ENCODE measurements around the gene ZNF83. TPM values are rescaled to one million over a fixed set of nuclear protein-coding genes. Genes with fewer than 3 reads are reported as not detected.
"Not testable (repeated sequence)": the region's sequence is repeated elsewhere in the genome, so short reads cannot be mapped to it uniquely, and the experiment has no call there.

Gene ZNF83
- total RNA-seq, 1 experiment from 2014 or later, result 31.9 TPM

DNA sequence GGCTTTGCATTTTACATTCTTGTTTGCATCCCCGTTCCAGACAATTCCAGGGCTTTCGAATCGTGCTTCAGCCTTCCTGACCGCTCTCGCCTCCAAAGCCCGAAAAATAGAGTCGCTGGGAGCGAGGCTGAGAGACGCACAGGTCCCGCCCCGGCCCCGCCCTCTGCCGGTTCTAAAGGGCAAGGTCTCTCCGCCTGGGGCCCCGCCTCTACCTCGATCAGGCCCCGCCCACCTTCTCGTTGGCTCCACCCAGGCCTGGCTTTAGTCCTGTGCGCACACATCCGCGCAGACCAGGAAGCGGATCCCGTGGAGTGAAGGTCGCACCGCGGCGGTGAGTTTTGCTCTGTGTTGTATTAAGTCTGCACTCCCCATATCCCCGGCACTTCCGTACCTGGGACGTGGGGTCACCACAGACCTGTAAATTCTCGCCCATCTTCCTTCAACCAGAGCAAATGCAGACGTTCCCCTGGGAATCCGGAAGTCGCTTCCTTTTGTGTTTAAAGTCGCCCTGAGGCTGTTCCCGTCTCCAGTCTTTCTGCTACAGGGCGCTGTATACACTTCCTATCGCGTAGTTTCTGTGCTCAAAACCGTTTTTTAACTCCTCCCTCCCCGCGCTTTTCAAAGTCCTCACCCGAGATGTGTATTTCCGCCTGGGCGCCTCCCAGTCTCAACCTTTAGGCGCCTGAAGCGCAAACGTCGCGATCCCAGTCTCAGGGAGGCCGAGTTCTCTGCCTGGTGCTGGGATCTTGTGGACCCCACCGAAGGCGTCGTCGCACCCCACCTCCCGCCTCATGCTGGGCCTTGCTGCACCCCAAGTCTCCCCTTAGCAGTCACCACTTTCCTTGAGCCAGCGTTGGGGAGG is 67.9 kb downstream of the ZNF83 start, which contains the start of gene ZNF701:
TSS of gene ZNF701 (plus strand) at position 288 of the 862 bp plus-strand sequence. CDS start 3,861 bp downstream, outside the sequence.
- TF ChIP-seq CTCF (IDR thresholded peaks at IDR 0.05) (no peak), SIN3A (IDR thresholded peaks at IDR 0.05; ENCODE audit: borderline replicate concordance, insufficient read depth, low read depth, low read length) (peak; percentile 78; the same call in 1 of the 2 replicates), TCF7L2 (IDR thresholded peaks at IDR 0.05; ENCODE audit: low read depth, low read length) (no peak), POLR2AphosphoS5 (IDR thresholded peaks at IDR 0.05; ENCODE audit: low read depth, low read length) (peak; percentile 90)
- ATAC-seq (peak; percentile 99), DNase-seq (ENCODE audit: low read depth, low spot score) (peak; percentile 45)
- Histone ChIP-seq H3K4me1 (ENCODE audit: control insufficient read depth, insufficient read depth, low read length) (no peaks in the 10 kb centered on the region), H3K9me3 (ENCODE audit: control insufficient read depth, insufficient read depth, low read depth, low read length) (no peaks in the 10 kb centered on the region), H3K36me3 (ENCODE audit: control insufficient read depth, insufficient read depth, low read length) (no peaks in the 10 kb centered on the region), H3K4me3 (ENCODE audit: low read depth in 2 of 2, low read length in 2 of 2) (peak within 1 kb of the TSS; percentile 80 to 96), H3K27me3 (ENCODE audit: control insufficient read depth, insufficient read depth, low read length) (no peaks in the 10 kb centered on the region), H3K27ac (ENCODE audit: low read length) (peak within 1 kb of the TSS; percentile 90)
- ChIA-PET POLR2A (interaction anchor here (0.6 kb wide), 1 partner anchor 111 kb away, joined by 18 read pairs; no protein-coding TSS in a partner anchor), CTCF (no interaction called here)
- BruUV-seq (replicated peaks), result TSS peak; percentile 77
- intact Hi-C loops (cut with micrococcal nuclease; ENCODE audit: unreplicated experiment), result no loop called here
- in situ Hi-C loops (cut with HindIII; ENCODE audit: low pct_unique_long_range_greater_than_20kb, low sequenced_read_pairs), result no loop called here

DNA sequence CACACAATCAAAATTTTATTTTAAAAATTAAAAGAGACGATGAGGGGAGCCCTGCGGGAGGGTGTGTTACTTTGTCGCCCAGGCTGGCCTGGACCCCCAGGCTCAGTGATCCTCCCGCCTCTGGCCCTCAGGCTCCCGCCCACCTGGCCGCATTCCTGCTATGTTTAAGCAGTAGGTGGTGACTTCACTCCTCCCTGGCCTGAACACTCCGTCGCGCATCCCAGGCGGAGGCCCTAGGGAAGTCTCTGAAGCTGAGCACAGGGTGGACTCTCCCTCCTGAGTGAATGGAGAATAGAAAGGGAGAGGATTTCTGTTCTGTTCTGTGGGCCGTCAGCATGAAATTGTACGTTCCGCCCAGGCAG is 68.5 kb downstream of the ZNF83 start:
- intact Hi-C loops (cut with micrococcal nuclease; ENCODE audit: unreplicated experiment); in situ Hi-C loops (cut with HindIII; ENCODE audit: low pct_unique_long_range_greater_than_20kb, low sequenced_read_pairs): not testable (repeated sequence)

GRCh38 chr19:52567921-52568320 is 70.2 kb downstream of the ZNF83 start:
- no peak for TF ChIP-seq POLR2AphosphoS5 (IDR thresholded peaks at IDR 0.05; ENCODE audit: low read depth, low read length)
- TF ChIP-seq CTCF (IDR thresholded peaks at IDR 0.05), result no peak
- TF ChIP-seq TCF7L2 (IDR thresholded peaks at IDR 0.05; ENCODE audit: low read depth, low read length), result no peak
- TF ChIP-seq SIN3A (IDR thresholded peaks at IDR 0.05; ENCODE audit: borderline replicate concordance, insufficient read depth, low read depth, low read length), result no peak
- TF ChIP-seq REST (IDR thresholded peaks at IDR 0.05; ENCODE audit: insufficient read depth in 1 of 2, low read depth in 2 of 2, low read length in 1 of 2), result no peak
- intact Hi-C loops (cut with micrococcal nuclease; ENCODE audit: unreplicated experiment) (no loop called here), in situ Hi-C loops (cut with HindIII; ENCODE audit: low pct_unique_long_range_greater_than_20kb, low sequenced_read_pairs) (no loop called here)
- Histone ChIP-seq H3K4me3 (ENCODE audit: low read depth in 2 of 2, low read length in 2 of 2) (no peak overlapping the region), H3K4me1 (ENCODE audit: control insufficient read depth, insufficient read depth, low read length) (no peaks in the 10 kb centered on the region), H3K36me3 (ENCODE audit: control insufficient read depth, insufficient read depth, low read length) (no peaks in the 10 kb centered on the region), H3K27me3 (ENCODE audit: control insufficient read depth, insufficient read depth, low read length) (no peaks in the 10 kb centered on the region), H3K9me3 (ENCODE audit: control insufficient read depth, insufficient read depth, low read depth, low read length) (no peaks in the 10 kb centered on the region), H3K27ac (ENCODE audit: low read length) (no peak overlapping the region)
- ATAC-seq (no peak), DNase-seq (ENCODE audit: low read depth, low spot score) (no peak)
- POLR2A ChIA-PET, result no interaction called here
- BruUV-seq (replicated peaks), result no TSS peak
- CTCF ChIA-PET, result no interaction called here

More for the DNA sequence above, 68.5 kb downstream of the ZNF83 start:
- H3K36me3 ChIP-seq (ENCODE audit: control insufficient read depth, insufficient read depth, low read length); H3K4me1 ChIP-seq (ENCODE audit: control insufficient read depth, insufficient read depth, low read length); H3K9me3 ChIP-seq (ENCODE audit: control insufficient read depth, insufficient read depth, low read depth, low read length); H3K27me3 ChIP-seq (ENCODE audit: control insufficient read depth, insufficient read depth, low read length); POLR2A ChIA-PET; CTCF ChIA-PET; DNase-seq (ENCODE audit: low read depth, low spot score): not testable (repeated sequence)
- ATAC-seq, result peak; percentile 70
- Histone ChIP-seq H3K4me3 (ENCODE audit: low read depth in 2 of 2, low read length in 2 of 2) (peak overlapping the region; percentile 80 to 96), H3K27ac (ENCODE audit: low read length) (peak overlapping the region; percentile 54)
- BruUV-seq (replicated peaks), result TSS peak; percentile 83
